GM12874 (cell line): ENCODE data around the gene BRCA1.

ENCODE experiments used
- TF ChIP-seq, protein P1 (sequence below): IDR thresholded peaks from 2 replicates; pipeline ENCODE4 v1.5.1; 2011; ENCODE audit warnings: low read depth, mild to moderate bottlenecking, control low read depth, low read length, moderate library complexity; ENCODE audit not compliant: insufficient read depth

Gene BRCA1

DNA sequence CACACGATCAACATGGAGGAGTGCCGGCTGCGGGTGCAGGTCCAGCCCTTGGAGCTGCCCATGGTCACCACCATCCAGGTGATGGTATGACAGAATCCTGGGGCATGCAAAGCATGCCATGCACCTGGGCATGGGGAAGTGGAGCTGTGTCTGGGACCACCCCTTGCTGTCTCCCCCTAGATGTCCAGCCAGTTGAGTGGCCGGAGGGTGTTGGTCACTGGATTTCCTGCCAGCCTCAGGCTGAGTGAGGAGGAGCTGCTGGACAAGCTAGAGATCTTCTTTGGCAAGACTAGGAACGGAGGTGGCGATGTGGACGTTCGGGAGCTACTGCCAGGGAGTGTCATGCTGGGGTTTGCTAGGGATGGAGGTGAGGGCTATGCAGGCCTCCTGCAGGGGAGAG is 111.9 kb downstream of the BRCA1 start:
- TF ChIP-seq, protein P1, sequence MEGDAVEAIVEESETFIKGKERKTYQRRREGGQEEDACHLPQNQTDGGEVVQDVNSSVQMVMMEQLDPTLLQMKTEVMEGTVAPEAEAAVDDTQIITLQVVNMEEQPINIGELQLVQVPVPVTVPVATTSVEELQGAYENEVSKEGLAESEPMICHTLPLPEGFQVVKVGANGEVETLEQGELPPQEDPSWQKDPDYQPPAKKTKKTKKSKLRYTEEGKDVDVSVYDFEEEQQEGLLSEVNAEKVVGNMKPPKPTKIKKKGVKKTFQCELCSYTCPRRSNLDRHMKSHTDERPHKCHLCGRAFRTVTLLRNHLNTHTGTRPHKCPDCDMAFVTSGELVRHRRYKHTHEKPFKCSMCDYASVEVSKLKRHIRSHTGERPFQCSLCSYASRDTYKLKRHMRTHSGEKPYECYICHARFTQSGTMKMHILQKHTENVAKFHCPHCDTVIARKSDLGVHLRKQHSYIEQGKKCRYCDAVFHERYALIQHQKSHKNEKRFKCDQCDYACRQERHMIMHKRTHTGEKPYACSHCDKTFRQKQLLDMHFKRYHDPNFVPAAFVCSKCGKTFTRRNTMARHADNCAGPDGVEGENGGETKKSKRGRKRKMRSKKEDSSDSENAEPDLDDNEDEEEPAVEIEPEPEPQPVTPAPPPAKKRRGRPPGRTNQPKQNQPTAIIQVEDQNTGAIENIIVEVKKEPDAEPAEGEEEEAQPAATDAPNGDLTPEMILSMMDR, result no peak

DNA sequence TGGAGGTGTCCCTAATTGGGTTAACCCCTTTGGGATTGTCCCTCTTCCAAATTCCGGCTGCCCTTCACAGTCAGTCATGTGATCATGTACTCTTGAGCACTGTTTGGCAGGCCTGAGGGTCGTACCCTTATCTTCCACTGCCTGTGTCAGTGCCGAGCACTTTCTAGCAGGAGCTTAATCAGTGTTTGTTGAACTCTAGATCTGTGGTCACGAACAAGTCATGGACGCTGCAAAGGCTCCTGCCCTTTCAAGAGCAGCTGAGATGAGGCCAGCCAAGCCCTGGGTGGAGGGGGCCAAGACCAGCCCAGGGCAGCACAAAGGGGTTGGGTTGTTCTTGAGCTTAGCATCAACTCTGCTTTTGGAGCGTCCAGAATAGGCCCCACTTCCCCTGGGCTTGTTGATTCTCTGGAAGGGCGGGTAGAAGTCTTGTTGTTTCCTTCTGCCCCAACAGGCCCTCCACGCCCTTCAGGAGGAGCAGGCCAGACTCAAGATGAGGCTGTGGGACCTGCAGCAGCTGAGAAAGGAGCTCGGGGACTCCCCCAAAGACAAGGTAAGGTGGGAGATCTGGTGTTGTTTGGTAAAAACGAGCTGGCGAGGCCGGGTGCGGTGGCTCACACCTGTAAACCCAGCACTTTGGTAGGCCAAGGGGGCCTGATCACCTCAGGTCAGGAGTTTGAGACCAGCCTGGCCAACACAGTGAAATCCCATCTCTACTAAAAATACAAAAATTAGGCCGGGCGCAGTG is 113.3 kb downstream of the BRCA1 start:
- TF ChIP-seq, protein P1, result no peak

DNA sequence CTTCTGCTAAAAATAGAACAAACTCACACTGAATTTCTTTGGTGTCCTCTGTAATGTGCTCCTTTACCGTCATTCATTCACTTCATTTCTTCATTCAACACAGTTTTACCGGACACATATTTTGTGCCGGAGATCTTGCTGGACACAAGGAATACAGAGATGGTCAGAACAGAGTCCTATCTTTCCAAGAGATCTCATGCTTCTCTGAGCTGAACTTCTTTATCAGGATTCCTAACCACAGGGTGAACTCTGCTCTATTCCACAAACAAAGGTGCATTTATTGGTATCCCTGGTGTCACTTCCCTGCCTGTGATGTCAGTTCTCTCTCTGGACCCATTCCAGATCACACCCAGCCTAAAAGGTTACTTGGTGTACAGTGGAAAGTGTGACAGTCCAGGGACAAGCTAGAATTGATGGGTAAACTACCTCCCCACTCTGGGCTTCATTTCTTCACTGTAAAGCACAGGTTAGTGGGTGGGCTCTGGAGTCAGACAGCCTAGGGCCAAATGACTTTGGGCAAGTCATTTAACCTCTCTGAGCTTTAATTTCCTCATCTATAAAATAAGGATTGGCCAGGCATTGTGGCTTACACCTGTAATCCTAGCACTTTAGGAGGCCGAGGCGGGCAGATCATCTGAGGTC is 114.4 kb downstream of the BRCA1 start:
- TF ChIP-seq, protein P1, result no peak

DNA sequence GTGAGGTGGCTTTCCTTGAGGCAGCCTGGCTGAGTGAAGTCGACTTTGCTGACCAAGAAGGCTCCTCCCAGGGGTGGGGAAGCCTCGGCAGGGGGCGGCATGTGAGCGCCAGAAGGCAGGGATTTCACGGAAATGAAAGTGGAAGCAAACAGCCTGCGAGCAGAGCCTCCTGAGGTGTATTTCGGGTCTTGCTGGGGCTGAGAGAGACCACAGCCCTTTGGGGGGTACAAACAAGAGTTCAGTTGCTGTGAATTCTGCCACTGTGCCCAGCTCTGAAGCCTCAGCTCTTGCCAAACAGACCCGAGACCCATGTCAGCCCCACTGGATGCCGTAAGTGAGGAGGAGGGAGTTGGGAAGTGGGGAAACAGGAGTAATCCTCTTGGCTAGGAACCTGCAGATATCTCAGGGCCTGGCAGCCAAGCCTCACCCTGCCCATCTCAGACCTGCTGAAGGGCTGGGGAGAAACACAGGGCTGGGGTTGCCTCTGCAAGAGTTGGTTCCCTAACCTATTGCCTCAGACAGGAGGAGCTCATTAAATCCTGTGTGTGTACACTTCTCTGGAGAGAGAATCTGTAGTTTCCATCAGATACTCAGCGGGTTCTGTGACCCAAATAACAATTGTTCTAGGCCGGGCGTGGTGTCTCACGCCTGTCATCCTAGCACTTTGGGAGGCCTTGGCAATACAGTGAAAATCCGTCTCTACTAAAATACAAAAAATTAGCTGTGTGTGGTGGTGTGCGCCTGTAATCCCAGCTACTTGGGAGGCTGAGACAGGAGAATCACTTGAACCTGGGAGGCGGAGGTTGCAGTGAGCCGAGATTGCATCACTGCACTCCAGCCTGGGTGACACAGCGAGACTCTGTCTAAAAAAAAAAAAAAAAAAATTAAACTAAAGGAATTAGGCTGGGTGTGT is 118.3 kb downstream of the BRCA1 start, which contains the start of gene IFI35:
TSS of gene IFI35 (plus strand) at position 146 of the 913 bp plus-strand sequence. CDS start at position 310, 164 bp downstream.
- TF ChIP-seq, protein P1, result peak; percentile 26; the same call in 1 of the 2 replicates

DNA sequence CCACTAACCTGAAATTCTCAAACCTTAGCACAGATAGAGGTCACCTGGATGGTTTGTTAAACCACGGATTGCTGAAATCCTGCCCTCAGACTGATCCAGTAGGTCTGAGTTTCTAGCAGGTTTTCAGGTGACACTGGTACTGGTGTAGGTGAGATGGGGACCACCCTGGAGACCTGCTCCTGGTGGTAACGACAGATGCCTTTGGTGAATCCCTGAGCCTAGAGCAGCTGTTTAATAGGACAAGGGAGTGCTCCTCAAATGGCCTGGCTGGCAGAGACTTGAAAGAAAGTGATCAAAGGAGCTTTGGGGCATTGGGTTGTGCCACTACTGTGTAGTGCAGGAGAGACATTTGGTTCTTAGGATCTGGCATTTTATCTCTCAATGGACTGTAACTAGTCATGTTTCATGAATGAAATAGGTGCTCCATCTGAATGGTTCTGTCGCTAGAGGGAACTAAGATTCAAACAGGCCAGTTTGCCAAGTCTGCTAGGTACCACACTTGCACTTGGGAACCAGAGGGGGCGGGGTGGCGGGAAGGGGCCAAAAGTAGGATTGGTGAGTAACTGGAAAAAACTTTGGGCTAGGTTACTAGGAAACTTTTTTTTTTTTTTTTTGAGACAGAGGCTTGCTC is 121.5 kb downstream of the BRCA1 start:
- TF ChIP-seq, protein P1, result no peak

DNA sequence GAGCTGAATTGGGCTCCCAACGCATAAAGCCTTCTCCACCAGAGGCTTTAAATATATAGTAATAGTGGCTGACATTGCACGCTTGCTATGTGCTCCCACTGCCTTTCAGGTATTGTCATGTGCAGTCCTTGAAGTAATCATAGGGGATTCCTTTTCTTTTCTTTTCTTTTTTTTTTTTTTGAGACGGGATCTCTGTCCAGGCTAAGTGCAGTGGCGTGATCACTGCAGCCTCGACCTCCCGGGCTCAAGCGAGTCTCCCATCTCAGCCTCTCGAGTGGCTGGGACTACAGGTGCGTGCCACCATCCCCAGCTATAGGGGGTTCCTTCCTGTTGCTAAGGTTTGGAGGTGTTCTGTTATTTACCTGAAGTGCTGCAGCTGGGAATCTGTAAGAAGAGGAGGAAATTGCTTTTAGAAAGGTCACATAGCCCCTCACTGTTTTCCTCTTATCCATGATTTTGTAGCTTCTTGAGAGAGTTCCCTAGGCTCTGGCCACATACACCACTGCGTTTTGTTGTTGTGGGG is 126.1 kb downstream of the BRCA1 start:
- TF ChIP-seq, protein P1, result no peak
